Spleen (tissue), 11 donors: ENCODE data around the gene STXBP5. TPM values are rescaled to one million over a fixed set of nuclear protein-coding genes. Genes with fewer than 3 reads are reported as not detected.

Source experiments
- DNase-seq: peaks from one replicate; pipeline ENCODE4 v3.0.0-alpha.2; 2020
- H3K27ac ChIP-seq, 8 donors: fragments of 200-600 bp; sonication (generic) in 7 of 8; 1 replicate in 4 of 8; 2 replicates in 4 of 8; pipeline versions ENCODE4 v1.5.0 to v1.8.0; 2016 to 2021; ENCODE audit warnings: inconsistent platforms in 4 of 8, mild to moderate bottlenecking in 4 of 8, moderate library complexity in 1 of 8
- H3K27me3 ChIP-seq, 7 donors: fragments of 200-600 bp; sonication (generic) in 6 of 7; replicated peaks in 1 of 7; 1 replicate in 4 of 7; 2 replicates in 3 of 7; pipeline versions ENCODE4 v1.5.0 to v1.8.0; 2016 to 2021; ENCODE audit warnings: inconsistent platforms in 3 of 7, mild to moderate bottlenecking in 1 of 7
- H3K36me3 ChIP-seq, 6 donors: fragments of 200-600 bp; sonication (generic) in 5 of 6; 1 replicate in 4 of 6; 2 replicates in 2 of 6; pipeline versions ENCODE4 v1.5.0 to v1.8.0; 2016 to 2021; ENCODE audit warnings: inconsistent platforms in 2 of 6
- H3K4me1 ChIP-seq, 6 donors: fragments of 200-600 bp; sonication (generic) in 5 of 6; 1 replicate in 3 of 6; 2 replicates in 3 of 6; pipeline versions ENCODE4 v1.5.0 to v1.8.0; 2016 to 2021; ENCODE audit warnings: inconsistent platforms in 3 of 6
- H3K4me3 ChIP-seq, 8 donors: fragments of 200-600 bp; sonication (generic) in 7 of 8; 1 replicate in 4 of 8; 2 replicates in 4 of 8; pipeline versions ENCODE4 v1.5.0 to v1.8.0; 2016 to 2021; ENCODE audit warnings: inconsistent platforms in 4 of 8, mild to moderate bottlenecking in 4 of 8, moderate library complexity in 2 of 8
- H3K9me3 ChIP-seq, 8 donors: fragments of 200-600 bp; sonication (generic) in 7 of 8; 1 replicate in 4 of 8; 2 replicates in 4 of 8; pipeline versions ENCODE4 v1.5.0 to v1.8.0; 2016 to 2021; ENCODE audit warnings: inconsistent platforms in 4 of 8
- POLR2A ChIP-seq, 3 donors: fragments of 450-650 bp; IDR thresholded peaks; one replicate each; pipeline ENCODE4 v1.5.1; 2017; ENCODE audit warnings: antibody characterized with exemption in 3 of 3, mild to moderate bottlenecking in 1 of 3
- POLR2AphosphoS5 ChIP-seq, 3 donors: sonication (generic); formaldehyde crosslinking; IDR thresholded peaks; one replicate each; pipeline ENCODE4 v1.5.1; 2017; ENCODE audit warnings: antibody characterized with exemption in 3 of 3
- WGBS, 5 donors: extraction: QIAGEN DNeasy Blood & Tissue Kit in 3 of 5; methylation state at CpG; one replicate each; pipeline versions ENCODE4 v1.1.5 to v1.1.7; 2013 to 2018; 5-methylcytosine and 5-hydroxymethylcytosine counted together
- intact Hi-C: fragments of 100-400 bp; cut with DNase I; formaldehyde crosslinking; loops from one replicate; pipeline ENCODE4 v1.15.0; 2023; ENCODE audit warnings: low total_unique reads
- polyA plus RNA-seq, 3 donors: library from polyadenylated mRNA; stranded (reverse); fragments of 200-250 nt; gene quantifications; one replicate each; pipeline ENCODE4 v1.2.1, GENCODE V29; 2013
- total RNA-seq, 7 donors: library from RNA; depleted of rRNA in 3 of 7; stranded (reverse); fragments of >200 nt in 3 of 7; fragmentation: NEBNext Ultra II Directional in 4 of 7; extraction: Animal tissue kit (Norgen Biotek cat#: 25700) in 4 of 7; gene quantifications; one replicate each; pipeline versions ENCODE4 v1.1.0 to v1.2.1, GENCODE V29; 2016 to 2021
- TF ChIP-seq, protein P1 (sequence below), 11 experiments: fragments of 200-600 bp in 7 of 11; fragments of 450-650 bp in 4 of 11; sonication (generic) in 4 of 11; IDR thresholded peaks in 8 of 11; conservative IDR thresholded peaks in 3 of 11; 1 replicate in 7 of 11; 2 replicates in 4 of 11; pipeline versions ENCODE4 v1.4.0 to v1.8.0; 2016 to 2021; ENCODE audit warnings: antibody characterized with exemption in 11 of 11, inconsistent platforms in 4 of 11, mild to moderate bottlenecking in 1 of 11
- donor health status: healthy with polysubstance abuse.
- donor health status: DM: no; HTN: no; CAD: no; lungs with moderate emphysema.
- donor health status: DM: no; HTN: no; CAD: no.
- donor health status: Bipolar disorder and iron deficiency.
- donor health status: healthy.
- donor health status: DM: no; HTN: no; CAD: no.
- donor health status: DM: yes; HTN: yes; CAD: no.

The STXBP5 gene
- total and polyA plus RNA-seq, 10 donors: 6.5 to 51.1 (median 32.3) TPM

DNA sequence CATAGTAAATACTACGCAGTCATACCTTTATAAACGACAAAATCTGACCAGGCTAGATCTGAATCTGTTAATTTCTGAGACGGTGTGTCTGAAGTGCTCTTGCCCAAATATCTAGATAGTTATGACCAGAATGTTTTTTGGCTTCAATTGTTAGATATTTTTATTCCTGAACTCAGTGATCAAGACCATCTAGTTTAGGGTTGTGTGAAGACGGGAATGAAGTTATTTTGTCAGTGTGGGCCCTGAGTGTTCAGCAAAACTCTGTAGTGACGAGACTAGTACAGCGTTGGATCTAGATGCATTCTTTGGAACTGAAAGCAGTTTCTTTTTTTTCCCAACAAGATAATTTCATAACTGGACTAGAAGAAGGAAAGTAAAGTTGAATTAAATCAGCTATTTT is 3.1 kb downstream of the STXBP5 start:
- Histone ChIP-seq H3K9me3 (no peaks in the 10 kb centered on the region), H3K36me3 (no peaks in the 10 kb centered on the region), H3K4me1 (peaks cover 10 to 69% (median 32%) of the 10 kb centered on the region in 6 donors), H3K27ac (peak overlapping the region in 5 of 8 donors; percentile 28 to 97 (median 49)), H3K4me3 (peak overlapping the region in 1 of 8 donors; percentile 6), H3K27me3 (no peaks in the 10 kb centered on the region)
- intact Hi-C loops: no loop called here
- no peak for TF ChIP-seq POLR2A (IDR thresholded peaks at IDR 0.05)
- TF ChIP-seq, protein P1, sequence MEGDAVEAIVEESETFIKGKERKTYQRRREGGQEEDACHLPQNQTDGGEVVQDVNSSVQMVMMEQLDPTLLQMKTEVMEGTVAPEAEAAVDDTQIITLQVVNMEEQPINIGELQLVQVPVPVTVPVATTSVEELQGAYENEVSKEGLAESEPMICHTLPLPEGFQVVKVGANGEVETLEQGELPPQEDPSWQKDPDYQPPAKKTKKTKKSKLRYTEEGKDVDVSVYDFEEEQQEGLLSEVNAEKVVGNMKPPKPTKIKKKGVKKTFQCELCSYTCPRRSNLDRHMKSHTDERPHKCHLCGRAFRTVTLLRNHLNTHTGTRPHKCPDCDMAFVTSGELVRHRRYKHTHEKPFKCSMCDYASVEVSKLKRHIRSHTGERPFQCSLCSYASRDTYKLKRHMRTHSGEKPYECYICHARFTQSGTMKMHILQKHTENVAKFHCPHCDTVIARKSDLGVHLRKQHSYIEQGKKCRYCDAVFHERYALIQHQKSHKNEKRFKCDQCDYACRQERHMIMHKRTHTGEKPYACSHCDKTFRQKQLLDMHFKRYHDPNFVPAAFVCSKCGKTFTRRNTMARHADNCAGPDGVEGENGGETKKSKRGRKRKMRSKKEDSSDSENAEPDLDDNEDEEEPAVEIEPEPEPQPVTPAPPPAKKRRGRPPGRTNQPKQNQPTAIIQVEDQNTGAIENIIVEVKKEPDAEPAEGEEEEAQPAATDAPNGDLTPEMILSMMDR (IDR thresholded peaks at IDR 0.05 in 8 of 11, conservative IDR thresholded peaks at IDR 0.05 in 3 of 11): no peak
- WGBS, 5 donors: 66 to 84% (median 76%) methylated on average over 6 of the region's 6 CpGs
- no peak for DNase-seq

GRCh38 chr6:147207837-147208754 is 3.9 kb downstream of the STXBP5 start:
- peak overlapping the region in 1 of 8 donors; percentile 6 for H3K4me3 ChIP-seq
- peaks cover 10 to 73% (median 32%) of the 10 kb centered on the region in 6 donors for H3K4me1 ChIP-seq
- WGBS, 5 donors: 91 to 96% (median 96%) methylated on average over 4 of the region's 4 CpGs
- no peaks in the 10 kb centered on the region for H3K9me3 ChIP-seq
- intact Hi-C loops: no loop called here
- no peaks in the 10 kb centered on the region for H3K36me3 ChIP-seq
- TF ChIP-seq POLR2A (IDR thresholded peaks at IDR 0.05): no peak
- TF ChIP-seq POLR2AphosphoS5 (IDR thresholded peaks at IDR 0.05): no peak
- TF ChIP-seq, protein P1 (IDR thresholded peaks at IDR 0.05 in 8 of 11, conservative IDR thresholded peaks at IDR 0.05 in 3 of 11): no peak
- H3K27me3 ChIP-seq: no peaks in the 10 kb centered on the region
- H3K27ac ChIP-seq: peak overlapping the region in 5 of 8 donors; percentile 28 to 97 (median 49)
- no peak for DNase-seq

- peaks cover 10 to 68% (median 29%) of the 10 kb centered on the region in 6 donors for H3K4me1 ChIP-seq
- peak overlapping the region in 1 of 8 donors; percentile 4 for H3K27ac ChIP-seq
- no peaks in the 10 kb centered on the region for H3K9me3 ChIP-seq
- H3K27me3 ChIP-seq: no peaks in the 10 kb centered on the region
- TF ChIP-seq POLR2A (IDR thresholded peaks at IDR 0.05): no peak
- no peak for TF ChIP-seq POLR2AphosphoS5 (IDR thresholded peaks at IDR 0.05)
- TF ChIP-seq, protein P1 (IDR thresholded peaks at IDR 0.05 in 8 of 11, conservative IDR thresholded peaks at IDR 0.05 in 3 of 11): no peak
- no peak overlapping the region for H3K4me3 ChIP-seq
- intact Hi-C loops: no loop called here
- WGBS, 5 donors: 76 to 95% (median 89%) methylated on average over 2 of the region's 2 CpGs
- DNase-seq: no peak
- no peaks in the 10 kb centered on the region for H3K36me3 ChIP-seq
These were observed 5.7 kb downstream of the STXBP5 start for GRCh38 chr6:147209762-147210449.

- Histone ChIP-seq H3K4me1 (peaks cover 6 to 54% (median 15%) of the 10 kb centered on the region in 6 donors), H3K36me3 (no peaks in the 10 kb centered on the region), H3K27me3 (no peaks in the 10 kb centered on the region), H3K4me3 (no peak overlapping the region), H3K27ac (no peak overlapping the region), H3K9me3 (no peaks in the 10 kb centered on the region)
- DNase-seq: no peak
- TF ChIP-seq POLR2A (IDR thresholded peaks at IDR 0.05) (no peak), POLR2AphosphoS5 (IDR thresholded peaks at IDR 0.05) (no peak)
- TF ChIP-seq, protein P1 (IDR thresholded peaks at IDR 0.05 in 8 of 11, conservative IDR thresholded peaks at IDR 0.05 in 3 of 11): no peak
- intact Hi-C loops: no loop called here
- 93 to 98% (median 95%) methylated on average over 2 of the region's 2 CpGs for WGBS, 5 donors
These were observed 7.1 kb downstream of the STXBP5 start for GRCh38 chr6:147211349-147211748.
